Effector memory CD8-positive, alpha-beta T cell (primary cell): ENCODE measurements around the gene OPTC.

Experiments used
- ATAC-seq: fragments of 150-1000 bp; cut with Tn5 transposase; replicated peaks from 2 replicates; pipeline ENCODE4 v1.10.0; 2021; ENCODE audit warnings: mild to moderate bottlenecking, moderate library complexity
- DNase-seq, 3 experiments: peaks; one replicate each; pipeline ENCODE4 v3.0.0; 2021
- H3K27ac Mint-ChIP-seq, 2 donors: one replicate each; pipeline ENCODE4 v1.8.0; 2022; ENCODE audit warnings: mild to moderate bottlenecking in 2 of 2, mixed read lengths in 2 of 2, moderate library complexity in 2 of 2
- H3K27me3 Mint-ChIP-seq, 2 donors: one replicate each; pipeline ENCODE4 v1.8.0; 2022; ENCODE audit warnings: mixed read lengths in 2 of 2
- H3K36me3 Mint-ChIP-seq: one replicate; pipeline ENCODE4 v1.8.0; 2022; ENCODE audit warnings: mild to moderate bottlenecking, moderate library complexity, mixed read lengths; ENCODE audit not compliant: insufficient read depth
- H3K4me1 Mint-ChIP-seq, 2 donors: one replicate each; pipeline ENCODE4 v1.8.0; 2022; ENCODE audit warnings: low read depth in 2 of 2, mixed read lengths in 2 of 2
- H3K4me3 Mint-ChIP-seq, 2 donors: one replicate each; pipeline ENCODE4 v1.8.0; 2022; ENCODE audit warnings: mild to moderate bottlenecking in 2 of 2, mixed read lengths in 2 of 2, moderate library complexity in 2 of 2
- H3K9me3 Mint-ChIP-seq, 2 donors: one replicate each; pipeline ENCODE4 v1.8.0; 2022; ENCODE audit warnings: mixed read lengths in 2 of 2

The OPTC gene

GRCh38 chr1:203518541-203518940 lies 24.6 kb downstream of the OPTC start:
- Mint-ChIP-seq H3K27me3 (peaks cover 17 to 32% of the 10 kb centered on the region in 2 donors), H3K4me1 (no peaks in the 10 kb centered on the region), H3K27ac (no peak overlapping the region), H3K36me3 (no peaks in the 10 kb centered on the region), H3K4me3 (no peak overlapping the region), H3K9me3 (no peaks in the 10 kb centered on the region)
- DNase-seq, result no peak
- no peak for ATAC-seq

DNA sequence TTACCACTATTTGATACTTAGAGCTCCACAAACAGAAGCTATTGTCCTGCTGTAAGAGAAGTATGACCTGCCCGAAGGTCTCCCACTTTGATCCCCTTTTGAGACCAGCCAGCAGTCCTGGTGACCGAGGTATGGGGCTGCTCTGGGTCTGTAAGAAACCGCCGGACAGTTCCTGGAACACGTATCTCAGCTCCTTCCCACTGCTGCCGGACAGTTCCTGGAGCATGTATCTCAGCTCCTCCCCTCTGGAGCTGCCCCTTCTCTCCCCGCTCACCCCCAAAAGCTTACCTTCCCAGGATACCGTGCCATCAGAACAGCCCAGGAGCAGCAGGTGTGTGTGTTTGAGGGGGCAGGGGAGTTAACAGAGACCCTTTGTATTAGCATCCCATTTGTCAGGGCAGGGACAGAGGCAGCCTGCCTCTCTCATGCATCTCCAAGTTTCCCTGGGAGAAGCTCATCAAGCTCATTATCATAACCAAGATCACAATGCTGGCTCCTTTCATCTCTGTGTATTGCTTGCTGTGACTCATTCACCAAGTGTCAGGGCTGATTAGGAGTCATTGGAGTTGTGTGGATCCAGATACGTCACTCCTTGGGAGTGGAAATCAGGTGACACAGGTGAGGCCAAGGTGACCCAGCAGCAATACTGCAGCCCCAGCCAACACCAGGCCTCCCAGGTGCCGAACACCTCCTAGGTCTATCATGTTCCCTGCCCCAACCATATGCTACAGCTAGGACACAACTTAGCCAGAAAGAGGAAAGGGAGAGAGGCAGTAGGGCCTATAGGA lies 25.3 kb downstream of the OPTC start:
- Mint-ChIP-seq H3K27ac (no peak overlapping the region), H3K4me1 (no peaks in the 10 kb centered on the region), H3K4me3 (no peak overlapping the region), H3K36me3 (no peaks in the 10 kb centered on the region), H3K9me3 (no peaks in the 10 kb centered on the region), H3K27me3 (peaks cover 14 to 25% of the 10 kb centered on the region in 2 donors)
- ATAC-seq (no peak), DNase-seq (no peak)

DNA sequence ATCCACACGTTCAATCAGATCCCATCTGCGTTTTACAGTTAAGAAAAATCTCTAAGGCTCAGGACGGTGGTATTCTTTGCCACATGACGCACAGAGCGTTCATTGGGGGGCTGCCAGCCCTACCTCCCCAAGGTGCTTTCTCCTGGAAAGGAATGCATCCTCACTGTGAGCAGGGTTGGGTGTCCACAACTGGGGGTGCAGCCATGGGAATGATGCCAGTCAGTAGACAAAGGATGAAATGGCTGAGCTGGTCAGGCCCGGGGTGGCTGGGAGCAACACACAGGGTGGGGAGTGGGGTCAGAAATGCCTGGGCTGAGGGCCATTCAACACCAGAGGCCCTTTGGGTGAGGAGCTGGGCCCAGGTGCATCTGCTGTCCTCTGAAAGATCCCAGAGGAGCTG lies 25.9 kb downstream of the OPTC start:
- no peaks in the 10 kb centered on the region for H3K4me1 Mint-ChIP-seq
- no peak overlapping the region for H3K27ac Mint-ChIP-seq
- H3K36me3 Mint-ChIP-seq, result no peaks in the 10 kb centered on the region
- peaks cover 9 to 18% of the 10 kb centered on the region in 2 donors for H3K27me3 Mint-ChIP-seq
- DNase-seq, result no peak
- H3K9me3 Mint-ChIP-seq, result no peaks in the 10 kb centered on the region
- no peak for ATAC-seq
- H3K4me3 Mint-ChIP-seq, result no peak overlapping the region

DNA sequence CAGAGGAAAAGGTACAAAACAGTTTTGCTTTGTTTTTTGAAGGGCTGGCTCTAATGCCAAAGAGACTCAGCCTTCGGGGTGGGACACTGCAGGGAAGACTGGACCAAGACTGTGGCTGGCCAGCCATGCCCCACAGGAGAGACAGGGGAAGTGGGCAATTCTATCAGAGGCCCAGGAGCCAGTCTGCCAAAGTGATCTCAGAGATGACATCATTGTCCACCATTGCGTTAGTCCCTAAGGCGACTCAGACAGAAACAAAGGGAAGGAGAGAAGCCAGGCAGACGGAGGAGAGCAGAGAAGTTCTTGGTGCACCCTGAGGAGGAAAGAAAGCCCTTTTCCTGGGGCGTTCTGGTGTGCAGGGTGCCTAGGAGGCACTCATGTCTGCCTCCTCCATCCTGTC lies 26.4 kb downstream of the OPTC start:
- no peak overlapping the region for H3K27ac Mint-ChIP-seq
- ATAC-seq (no peak), DNase-seq (no peak)
- H3K36me3 Mint-ChIP-seq, result no peaks in the 10 kb centered on the region
- no peaks in the 10 kb centered on the region for H3K4me1 Mint-ChIP-seq
- H3K9me3 Mint-ChIP-seq, result no peaks in the 10 kb centered on the region
- no peak overlapping the region for H3K4me3 Mint-ChIP-seq
- H3K27me3 Mint-ChIP-seq, result peaks cover 5 to 14% of the 10 kb centered on the region in 2 donors

DNA sequence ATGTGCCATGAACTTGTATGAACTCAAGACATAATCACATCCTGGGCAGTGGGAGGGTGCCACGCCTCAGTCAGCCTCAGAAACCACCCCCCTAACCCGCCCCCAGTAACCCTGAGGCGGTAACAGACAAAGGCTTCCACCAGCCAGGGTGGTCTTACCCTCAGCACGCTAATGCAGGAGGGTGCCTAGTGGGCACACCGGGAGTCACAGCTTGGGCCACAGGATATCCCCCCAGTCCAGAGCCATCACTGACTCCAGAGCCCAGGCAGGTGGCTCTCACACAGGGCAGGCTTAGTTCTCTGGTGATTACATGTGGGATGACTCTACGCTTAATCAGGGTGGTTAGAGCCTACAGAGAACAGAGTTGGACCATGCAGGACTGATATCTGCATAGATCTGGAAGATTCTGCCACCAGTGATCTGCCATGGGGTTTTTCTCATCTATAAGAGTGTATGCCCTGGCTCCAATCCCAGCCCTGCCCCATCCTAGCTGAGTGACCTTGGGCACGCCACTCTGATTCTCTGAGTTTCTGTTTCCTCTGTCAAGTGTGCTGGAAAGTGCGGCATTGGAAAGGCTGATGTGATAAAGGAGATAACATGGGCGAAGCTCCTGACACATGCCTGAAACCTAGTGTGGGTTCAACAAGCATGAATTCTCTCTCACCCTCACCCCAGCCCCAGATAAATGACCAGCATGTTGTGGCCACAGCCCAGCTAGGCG lies 27.3 kb downstream of the OPTC start:
- Mint-ChIP-seq H3K9me3 (no peaks in the 10 kb centered on the region), H3K27ac (no peak overlapping the region), H3K4me3 (no peak overlapping the region), H3K36me3 (no peaks in the 10 kb centered on the region), H3K27me3 (peaks cover 0 to 9% of the 10 kb centered on the region in 2 donors), H3K4me1 (no peaks in the 10 kb centered on the region)
- no peak for DNase-seq
- ATAC-seq, result no peak

GRCh38 chr1:203521812-203522211 lies 27.9 kb downstream of the OPTC start:
- DNase-seq (no peak), ATAC-seq (no peak)
- Mint-ChIP-seq H3K9me3 (no peaks in the 10 kb centered on the region), H3K36me3 (no peaks in the 10 kb centered on the region), H3K4me3 (no peak overlapping the region), H3K4me1 (no peaks in the 10 kb centered on the region), H3K27ac (no peak overlapping the region), H3K27me3 (peaks cover 0 to 9% of the 10 kb centered on the region in 2 donors)

DNA sequence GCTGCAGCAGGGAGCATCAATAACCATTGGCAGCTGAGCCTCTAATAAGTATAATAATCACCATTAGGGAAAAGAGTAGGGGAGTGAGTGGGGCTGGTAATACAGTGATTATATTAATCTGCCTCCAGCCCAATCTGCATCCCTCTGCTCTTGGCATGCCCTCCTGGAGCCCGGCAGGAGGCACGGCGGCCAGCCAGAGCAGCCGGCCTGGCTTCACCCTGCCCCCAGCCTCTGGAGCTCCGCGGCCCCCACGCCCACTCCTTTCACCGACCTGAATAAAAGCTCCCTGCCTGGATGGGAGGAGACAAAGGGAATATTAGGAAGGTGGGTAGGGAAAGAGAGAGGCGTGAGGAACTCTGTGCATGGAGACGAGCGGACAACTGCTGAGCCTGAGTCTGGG lies 28.3 kb downstream of the OPTC start:
- Mint-ChIP-seq H3K36me3 (no peaks in the 10 kb centered on the region), H3K4me3 (no peak overlapping the region), H3K4me1 (no peaks in the 10 kb centered on the region), H3K9me3 (no peaks in the 10 kb centered on the region), H3K27ac (no peak overlapping the region), H3K27me3 (peaks cover 0 to 9% of the 10 kb centered on the region in 2 donors)
- DNase-seq (no peak), ATAC-seq (no peak)

DNA sequence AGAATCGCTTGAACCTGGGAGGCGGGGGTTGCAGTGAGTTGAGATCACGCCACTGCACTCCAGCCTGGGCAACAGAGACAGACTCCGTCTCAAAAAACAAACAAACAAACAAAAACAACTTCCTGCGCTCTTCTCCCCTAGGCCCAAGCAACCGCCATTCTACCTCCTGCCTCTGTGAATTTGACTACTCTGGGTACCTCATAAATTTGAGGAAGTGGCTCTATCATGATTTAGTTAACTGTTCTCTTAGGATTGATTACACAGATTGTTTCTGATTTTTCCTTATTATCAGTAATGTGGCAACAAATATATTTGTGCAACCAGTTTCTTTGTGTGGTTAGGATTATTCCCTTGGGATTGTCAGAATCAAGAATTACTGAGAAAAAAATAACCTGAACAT lies 29.7 kb downstream of the OPTC start:
- Mint-ChIP-seq H3K9me3 (no peaks in the 10 kb centered on the region), H3K4me3 (no peak overlapping the region), H3K27ac (no peak overlapping the region), H3K27me3 (peaks cover 0 to 6% of the 10 kb centered on the region in 2 donors), H3K36me3 (no peaks in the 10 kb centered on the region), H3K4me1 (no peaks in the 10 kb centered on the region)
- ATAC-seq (no peak), DNase-seq (no peak)

GRCh38 chr1:203524152-203524551 lies 30.2 kb downstream of the OPTC start:
- ATAC-seq, result no peak
- no peaks in the 10 kb centered on the region for H3K4me1 Mint-ChIP-seq

DNA sequence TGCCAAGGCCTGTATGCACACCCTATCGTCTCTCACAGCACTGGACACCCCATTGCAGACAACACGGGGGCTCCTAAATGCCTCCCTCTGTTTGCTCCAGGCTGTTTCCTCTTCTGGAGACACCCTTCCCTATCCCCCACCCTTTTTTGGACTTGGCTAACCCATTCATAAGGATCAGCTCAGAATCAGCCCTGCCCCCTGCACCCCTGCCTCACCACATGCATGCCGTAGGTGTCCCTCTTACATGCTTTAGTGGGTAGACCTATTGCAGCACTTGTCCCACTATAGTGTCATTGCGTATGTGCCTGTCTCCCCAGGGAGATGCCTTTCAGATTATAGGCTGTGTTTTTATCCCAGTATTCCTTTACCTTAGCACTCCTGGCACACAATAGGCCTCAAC lies 30.9 kb downstream of the OPTC start:
- H3K4me3 Mint-ChIP-seq, result no peak overlapping the region
- no peaks in the 10 kb centered on the region for H3K27me3 Mint-ChIP-seq
- no peaks in the 10 kb centered on the region for H3K36me3 Mint-ChIP-seq
- ATAC-seq (no peak), DNase-seq (no peak)
- no peaks in the 10 kb centered on the region for H3K9me3 Mint-ChIP-seq
- no peak overlapping the region for H3K27ac Mint-ChIP-seq
- no peaks in the 10 kb centered on the region for H3K4me1 Mint-ChIP-seq

More at GRCh38 chr1:203524152-203524551, 30.2 kb downstream of the OPTC start:
- no peaks in the 10 kb centered on the region for H3K9me3 Mint-ChIP-seq
- no peak for DNase-seq
- no peak overlapping the region for H3K27ac Mint-ChIP-seq
- H3K27me3 Mint-ChIP-seq, result peaks cover 0 to 1% of the 10 kb centered on the region in 2 donors
- H3K4me3 Mint-ChIP-seq, result no peak overlapping the region
- H3K36me3 Mint-ChIP-seq, result no peaks in the 10 kb centered on the region

- Mint-ChIP-seq H3K9me3 (no peaks in the 10 kb centered on the region), H3K27me3 (no peaks in the 10 kb centered on the region), H3K4me1 (no peaks in the 10 kb centered on the region), H3K36me3 (no peaks in the 10 kb centered on the region), H3K4me3 (no peak overlapping the region), H3K27ac (no peak overlapping the region)
- DNase-seq (no peak), ATAC-seq (no peak)
These were observed 31.7 kb downstream of the OPTC start for GRCh38 chr1:203525685-203526084.

DNA sequence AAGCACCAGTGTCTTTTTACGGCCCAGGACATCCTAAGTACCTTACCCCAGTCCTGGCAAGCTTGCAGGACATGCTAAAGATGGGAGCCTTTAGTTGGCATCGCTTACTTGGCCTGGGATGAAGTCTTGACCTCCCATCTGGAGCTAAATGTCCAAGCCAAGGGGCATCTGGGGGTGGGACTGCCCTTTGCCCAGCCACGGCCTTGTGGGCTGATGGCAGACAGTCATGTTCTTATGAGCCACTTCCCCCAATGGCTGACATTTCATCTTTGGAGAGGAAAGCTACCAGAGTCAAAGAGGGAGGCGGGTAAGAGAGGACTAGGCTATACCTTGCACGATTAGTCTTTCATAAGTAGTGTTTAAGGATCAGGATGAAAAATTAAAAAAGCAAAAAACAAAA lies 32.2 kb downstream of the OPTC start:
- Mint-ChIP-seq H3K27ac (no peak overlapping the region), H3K27me3 (no peaks in the 10 kb centered on the region), H3K4me1 (no peaks in the 10 kb centered on the region), H3K4me3 (no peak overlapping the region), H3K36me3 (no peaks in the 10 kb centered on the region), H3K9me3 (no peaks in the 10 kb centered on the region)
- no peak for ATAC-seq
- no peak for DNase-seq

DNA sequence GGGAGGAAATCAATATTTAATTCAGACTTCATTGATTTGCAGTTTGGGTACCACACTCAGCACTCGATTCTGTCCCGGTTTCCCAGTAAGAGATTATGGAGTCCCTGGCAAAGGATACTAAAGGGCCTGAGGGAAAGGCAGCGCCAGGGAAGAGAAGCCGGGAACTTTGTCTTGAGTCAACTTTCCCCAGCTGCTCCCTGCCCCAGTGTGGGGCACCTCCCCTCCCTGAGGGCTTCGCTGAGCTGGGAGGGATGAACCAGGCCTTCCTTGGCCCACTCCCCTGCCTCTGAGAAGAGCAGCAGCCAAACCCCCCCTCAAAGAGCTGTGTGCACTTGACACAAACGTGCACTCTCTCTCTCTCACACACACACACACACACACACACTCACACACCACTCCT lies 32.6 kb downstream of the OPTC start:
- no peaks in the 10 kb centered on the region for H3K36me3 Mint-ChIP-seq
- DNase-seq (no peak), ATAC-seq (no peak)
- no peaks in the 10 kb centered on the region for H3K27me3 Mint-ChIP-seq
- H3K27ac Mint-ChIP-seq, result no peak overlapping the region
- H3K4me3 Mint-ChIP-seq, result no peak overlapping the region
- H3K9me3 Mint-ChIP-seq, result no peaks in the 10 kb centered on the region
- no peaks in the 10 kb centered on the region for H3K4me1 Mint-ChIP-seq

DNA sequence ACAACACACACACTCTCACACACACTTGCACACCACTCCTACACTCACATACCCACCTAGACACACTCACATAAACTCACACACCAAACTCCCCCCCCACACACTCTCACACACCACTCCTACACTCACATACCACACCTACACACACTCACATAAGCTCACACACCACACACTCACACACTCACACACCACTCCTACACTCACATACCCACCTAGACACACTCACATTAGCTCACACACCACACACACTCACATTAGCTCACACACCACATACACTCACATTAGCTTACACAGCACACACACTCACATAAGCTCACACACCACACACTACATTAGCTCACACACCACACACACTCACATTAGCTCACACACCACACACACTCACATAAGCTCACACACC lies 33.1 kb downstream of the OPTC start:
- ATAC-seq (no peak), DNase-seq (no peak)
- Mint-ChIP-seq H3K27ac (no peak overlapping the region), H3K4me3 (no peak overlapping the region), H3K4me1 (no peaks in the 10 kb centered on the region), H3K27me3 (no peaks in the 10 kb centered on the region), H3K9me3 (no peaks in the 10 kb centered on the region), H3K36me3 (no peaks in the 10 kb centered on the region)
